ENCODE results near the gene ABCB11.

DNA sequence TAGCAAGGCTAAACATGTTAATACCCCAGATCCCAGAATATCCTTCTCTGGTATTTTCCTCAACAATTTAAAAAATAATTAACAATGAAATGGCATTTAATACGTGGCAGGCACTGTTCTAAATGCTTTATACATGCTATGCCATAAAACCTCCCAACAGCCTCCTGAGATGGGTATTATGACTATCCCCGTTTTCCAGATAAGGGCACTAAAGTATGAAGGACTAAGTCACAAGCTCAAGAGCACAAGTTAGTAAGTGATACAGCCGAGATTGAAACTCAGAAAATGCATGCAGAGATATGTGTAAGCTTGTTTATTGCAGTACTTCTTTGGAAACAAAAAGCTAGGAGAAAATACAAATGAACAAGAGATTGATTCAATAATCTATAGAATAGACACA, 8.0 kb downstream of the ABCB11 start:
- TF ChIP-seq BHLHE40 (IDR thresholded peaks at IDR 0.05; ENCODE audit: borderline replicate concordance) (no peak), FOXM1 (IDR thresholded peaks at IDR 0.05; ENCODE audit: borderline replicate concordance) (no peak)

Data from HEK293T (cell line).